GM12878 (cell line): ENCODE data around the gene SLC49A4. TPM values are rescaled to one million over a fixed set of nuclear protein-coding genes. Genes with fewer than 3 reads are reported as not detected.

ENCODE experiments used
- ATAC-seq: fragments of 200-7000 bp; cut with Tn5 transposase; 3 replicates; pipeline ENCODE4 v1.9.1; 2020; ENCODE audit warnings: mild to moderate bottlenecking, moderate library complexity
- BruUV-seq: library from RNA; stranded (reverse); fragments of 400-500 nt; replicated peaks from 2 replicates; lab custom pipeline; 2021; lab: Mats Ljungman, UMichigan
- CTCF ChIA-PET: fragments of 300-600 bp; sonication (Branson Sonifier 250); formaldehyde crosslinking; extraction: SDS; loops from one replicate; lab custom pipeline; 2021; ENCODE audit warnings: inconsistent platforms; lab: Yijun Ruan, JAX
- POLR2A ChIA-PET: fragments of 350-600 bp; formaldehyde crosslinking; extraction: SDS; loops from one replicate; lab custom pipeline; 2021; ENCODE audit warnings: inconsistent platforms; lab: Charles Lee
- RAD21 ChIA-PET: fragments of 300-600 bp; sonication (Branson Sonifier 250); formaldehyde crosslinking; loops from one replicate; lab custom pipeline; 2023; ENCODE audit warnings: antibody characterized with exemption; ENCODE audit not compliant: unreplicated experiment; lab: Charles Lee
- SMC1A ChIA-PET: fragments of 300-600 bp; sonication (Branson Sonifier 250); formaldehyde crosslinking; loops from one replicate; lab custom pipeline; 2023; ENCODE audit not compliant: unreplicated experiment, uncharacterized antibody; lab: Charles Lee
- DNase-seq: peaks from one replicate; pipeline ENCODE4 v3.0.0-alpha.2; 2011; ENCODE audit warnings: low read depth, low spot score
- FAIRE-seq: peaks from 3 replicates; lab custom pipeline; 2011; peaks lifted over from hg19 to GRCh38; lab: Jason Lieb, UNC
- H2AFZ ChIP-seq: 2 replicates; pipeline ENCODE4 v1.6.0; 2011; ENCODE audit warnings: low read depth, low read length, control low read depth; ENCODE audit not compliant: control insufficient read depth
- H3K27ac ChIP-seq: 2 replicates; pipeline ENCODE4 v1.5.1; 2011; ENCODE audit warnings: control low read depth; ENCODE audit not compliant: control insufficient read depth, insufficient read depth
- H3K27me3 ChIP-seq, 2 experiments: replicated peaks in 1 of 2; 2 replicates each; pipeline versions ENCODE4 v1.6.0 to v1.6.1; 2011; ENCODE audit warnings: low read length in 1 of 2; ENCODE audit not compliant: control insufficient read depth in 2 of 2, insufficient read depth in 2 of 2
- H3K36me3 ChIP-seq, 2 experiments: 2 replicates each; pipeline ENCODE4 v1.5.1; 2011; ENCODE audit warnings: low read length in 1 of 2; ENCODE audit not compliant: control insufficient read depth in 2 of 2, insufficient read depth in 2 of 2
- H3K4me1 ChIP-seq: 2 replicates; pipeline ENCODE4 v1.6.1; 2011; ENCODE audit warnings: mild to moderate bottlenecking, low read length, moderate library complexity, mixed read lengths; ENCODE audit not compliant: control insufficient read depth, insufficient read depth
- H3K4me2 ChIP-seq: 2 replicates; pipeline ENCODE4 v1.6.0; 2011; ENCODE audit warnings: control low read depth; ENCODE audit not compliant: control insufficient read depth, insufficient read depth
- H3K4me3 ChIP-seq: fragments of 200-600 bp; sonication (generic); 2 replicates; pipeline ENCODE4 v1.5.1; 2016
- H3K79me2 ChIP-seq: 2 replicates; pipeline ENCODE4 v1.6.0; 2011; ENCODE audit warnings: low read length; ENCODE audit not compliant: control insufficient read depth, insufficient read depth
- H3K9ac ChIP-seq: 2 replicates; pipeline ENCODE4 v1.8.0; 2011; ENCODE audit warnings: low read length, control low read depth, mixed read lengths; ENCODE audit not compliant: control insufficient read depth, insufficient read depth
- H3K9me3 ChIP-seq: replicated peaks from 3 replicates; pipeline ENCODE4 v1.5.1; 2011; ENCODE audit warnings: mild to moderate bottlenecking, low read length; ENCODE audit not compliant: control insufficient read depth, insufficient read depth
- H4K20me1 ChIP-seq: 2 replicates; pipeline ENCODE4 v1.6.0; 2011; ENCODE audit not compliant: control insufficient read depth, insufficient read depth
- BACH1 ChIP-seq: fragments of 450-650 bp; IDR thresholded peaks from 2 replicates; pipeline ENCODE4 v1.6.1; 2017; ENCODE audit warnings: mild to moderate bottlenecking, borderline replicate concordance
- CEBPB ChIP-seq, 2 experiments: fragments of 150-350 bp in 1 of 2; IDR thresholded peaks; 2 replicates each; pipeline ENCODE4 v1.6.1; 2012 to 2014; ENCODE audit warnings: low read depth in 2 of 2, low read length in 2 of 2, borderline replicate concordance in 1 of 2, inconsistent platforms in 1 of 2
- E2F4 ChIP-seq: IDR thresholded peaks from 2 replicates; pipeline ENCODE4 v1.6.1; 2012; ENCODE audit warnings: low read depth, low read length, improper control_type of control experiment
- GABPA ChIP-seq: IDR thresholded peaks from 2 replicates; pipeline ENCODE4 v1.6.1; 2014; ENCODE audit warnings: antibody characterized with exemption, low read depth, mild to moderate bottlenecking, inconsistent platforms
- IKZF1 ChIP-seq: fragments of 450-650 bp; conservative IDR thresholded peaks from 2 replicates; pipeline ENCODE4 v1.6.1; 2017; ENCODE audit warnings: antibody characterized with exemption, mild to moderate bottlenecking
- LARP7 ChIP-seq: fragments of 450-650 bp; IDR thresholded peaks from 2 replicates; pipeline ENCODE4 v1.6.1; 2017; ENCODE audit warnings: mild to moderate bottlenecking
- MEF2A ChIP-seq: IDR thresholded peaks from 2 replicates; pipeline ENCODE4 v1.6.1; 2011; ENCODE audit warnings: low read depth, mild to moderate bottlenecking, low read length, moderate library complexity; ENCODE audit not compliant: insufficient read depth
- NFYB ChIP-seq: IDR thresholded peaks from 2 replicates; pipeline ENCODE4 v1.6.1; 2011; ENCODE audit warnings: low read depth, mild to moderate bottlenecking, low read length, improper control_type of control experiment, moderate library complexity; ENCODE audit not compliant: insufficient read depth
- RCOR1 ChIP-seq: conservative IDR thresholded peaks from 2 replicates; pipeline ENCODE4 v1.6.1; 2012; ENCODE audit warnings: low read depth, low read length, improper control_type of control experiment
- RELA ChIP-seq: fragments of 450-650 bp; IDR thresholded peaks from 2 replicates; pipeline ENCODE4 v1.8.0; 2014; ENCODE audit warnings: borderline replicate concordance; ENCODE audit not compliant: partially characterized antibody
- SPI1 ChIP-seq: IDR thresholded peaks from 2 replicates; pipeline ENCODE4 v1.6.1; 2011; ENCODE audit warnings: low read depth, mild to moderate bottlenecking, low read length, moderate library complexity, borderline replicate concordance; ENCODE audit not compliant: insufficient read depth
- SREBF1 ChIP-seq: IDR thresholded peaks from 2 replicates; pipeline ENCODE4 v1.6.1; 2012; ENCODE audit warnings: mild to moderate bottlenecking, low read length
- SUPT20H ChIP-seq: IDR thresholded peaks from 2 replicates; pipeline ENCODE4 v1.6.1; 2011; ENCODE audit warnings: low read depth, mild to moderate bottlenecking, low read length, moderate library complexity, borderline replicate concordance; ENCODE audit not compliant: control insufficient read depth
- ZSCAN29 ChIP-seq: fragments of 450-650 bp; IDR thresholded peaks from 2 replicates; pipeline ENCODE4 v1.6.1; 2017; ENCODE audit warnings: mild to moderate bottlenecking, moderate library complexity
- WGBS: methylation state at CpG from one replicate; pipeline ENCODE4 v1.1.6; 2016; ENCODE audit warnings: low lambda C conversion rate; ENCODE audit not compliant: insufficient replicate concordance, insufficient coverage; ENCODE audit errors: missing lambda C conversion rate; 5-methylcytosine and 5-hydroxymethylcytosine counted together
- in situ Hi-C: fragments of 300-500 bp; cut with MboI; formaldehyde crosslinking; loops from 9 replicates; pipeline ENCODE4 v1.14.3; 2018; ENCODE audit warnings: mixed read lengths
- intact Hi-C: fragments of 100-400 bp; cut with micrococcal nuclease; formaldehyde crosslinking; loops from one replicate; pipeline ENCODE4 v1.14.2; 2022; ENCODE audit not compliant: unreplicated experiment
- polyA plus RNA-seq, 11 experiments: library from polyadenylated mRNA; depleted of rRNA in 4 of 11; unstranded in 6 of 11; stranded (reverse) in 5 of 11; fragments of >200 nt; fragmentation: Nextera tagmentation in 4 of 11; fragmentation: Illumina TruSeq in 1 of 11; extraction: Ambion mirVana in 4 of 11; extraction: Trizol in 1 of 11; gene quantifications; 1 replicate in 1 of 11; 2 replicates in 10 of 11; pipeline versions ENCODE4 v1.2.1 to v1.2.3, GENCODE V29; 2011 to 2016; ENCODE audit warnings: inconsistent platforms in 2 of 11, missing spikeins in 2 of 11, low read depth in 1 of 11
- total RNA-seq, 4 experiments: library from RNA; depleted of rRNA in 3 of 4; stranded (reverse); fragments of >200 nt in 3 of 4; fragmentation: Illumina TruSeq in 1 of 4; extraction: Trizol in 1 of 4; gene quantifications; 2 replicates each; pipeline versions ENCODE4 v1.2.1 to v1.2.3, GENCODE V29; 2013 to 2021
- TF ChIP-seq, protein P1 (sequence below), 3 experiments: IDR thresholded peaks in 2 of 3; conservative IDR thresholded peaks in 1 of 3; 2 replicates each; pipeline ENCODE4 v1.5.1; 2011; ENCODE audit warnings: low read depth in 3 of 3, low read length in 3 of 3, mild to moderate bottlenecking in 3 of 3, control low read depth in 2 of 3, moderate library complexity in 2 of 3, inconsistent platforms in 1 of 3, mixed read lengths in 1 of 3; ENCODE audit not compliant: control insufficient read depth in 2 of 3, insufficient read depth in 1 of 3; ENCODE audit errors: extremely low read depth in 1 of 3
- TF ChIP-seq, protein P2 (sequence below): fragments of 450-650 bp; IDR thresholded peaks from 2 replicates; pipeline ENCODE4 v1.6.1; 2018; ENCODE audit warnings: mild to moderate bottlenecking, low read depth, moderate library complexity; ENCODE audit not compliant: partially characterized antibody

Gene SLC49A4
- total and polyA plus RNA-seq, 10 of the 15 experiments (the other 5 are each of a cell fraction or from before 2014, with no cell fraction given), result 0.48 to 2.2 (median 1.4) TPM

DNA sequence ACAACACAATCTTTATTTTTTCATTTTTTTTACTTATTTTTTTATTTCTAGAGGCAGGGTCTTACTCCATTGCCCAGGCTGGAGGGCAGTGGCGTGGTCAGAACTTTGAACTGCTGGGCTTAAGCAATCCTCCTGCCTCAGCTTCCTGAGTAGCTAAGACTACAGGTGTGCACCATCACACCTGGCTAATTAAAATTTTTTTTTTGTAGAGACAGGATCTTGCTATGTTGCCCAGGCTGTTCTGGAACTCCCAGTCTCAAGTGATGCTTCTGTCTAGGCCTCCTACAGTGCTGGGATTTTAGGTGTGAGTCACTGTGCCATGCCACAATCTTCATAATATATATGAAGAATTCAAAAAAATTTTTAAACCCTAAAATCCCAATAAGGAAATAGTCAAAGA, 22.0 kb upstream of the SLC49A4 start:
- ATAC-seq (no peak), FAIRE-seq (no peak), DNase-seq (no peak)
- Histone ChIP-seq H3K79me2 (no peaks in the 10 kb centered on the region), H3K4me2 (no peak overlapping the region), H3K4me1 (peaks cover 16% of the 10 kb centered on the region), H3K9me3 (no peaks in the 10 kb centered on the region), H3K27ac (no peak overlapping the region), H3K9ac (no peak overlapping the region), H3K4me3 (no peak overlapping the region), H3K36me3 (no peaks in the 10 kb centered on the region), H2AFZ (no peak overlapping the region), H4K20me1 (no peaks in the 10 kb centered on the region), H3K27me3 (no peaks in the 10 kb centered on the region)
- WGBS, result 100% methylated on average over 1 of the region's 1 CpG
- intact Hi-C loops, result no loop called here
- ChIA-PET RAD21 (interaction anchor here (0.8 to 1.2 kb wide), 3 partner anchors 12 to 18 kb away, joined by 4 to 5 read pairs (median 4); no protein-coding TSS in a partner anchor), SMC1A (interaction anchor here (0.7 to 1.8 kb wide), 7 partner anchors 13 to 265 kb away, joined by 3 to 5 read pairs (median 3); partner anchors contain the start of gene KPNA1), CTCF (interaction anchor here (1.2 to 4.0 kb wide), 3 partner anchors 14 to 19 kb away, joined by 3 to 23 read pairs (median 21); no protein-coding TSS in a partner anchor), POLR2A (interaction anchor here (0.6 to 1.5 kb wide), 2 partner anchors 11 to 12 kb away, joined by 3 read pairs; no protein-coding TSS in a partner anchor)
- in situ Hi-C loops, result no loop called here
- BruUV-seq, result no TSS peak
- TF ChIP-seq CEBPB (IDR thresholded peaks at IDR 0.05; ENCODE audit: borderline replicate concordance in 1 of 2, low read depth in 2 of 2, low read length in 2 of 2), result no peak
- no peak for TF ChIP-seq MEF2A
- TF ChIP-seq ZSCAN29, result no peak
- no peak for TF ChIP-seq BACH1
- no peak for TF ChIP-seq SPI1
- TF ChIP-seq, protein P1, sequence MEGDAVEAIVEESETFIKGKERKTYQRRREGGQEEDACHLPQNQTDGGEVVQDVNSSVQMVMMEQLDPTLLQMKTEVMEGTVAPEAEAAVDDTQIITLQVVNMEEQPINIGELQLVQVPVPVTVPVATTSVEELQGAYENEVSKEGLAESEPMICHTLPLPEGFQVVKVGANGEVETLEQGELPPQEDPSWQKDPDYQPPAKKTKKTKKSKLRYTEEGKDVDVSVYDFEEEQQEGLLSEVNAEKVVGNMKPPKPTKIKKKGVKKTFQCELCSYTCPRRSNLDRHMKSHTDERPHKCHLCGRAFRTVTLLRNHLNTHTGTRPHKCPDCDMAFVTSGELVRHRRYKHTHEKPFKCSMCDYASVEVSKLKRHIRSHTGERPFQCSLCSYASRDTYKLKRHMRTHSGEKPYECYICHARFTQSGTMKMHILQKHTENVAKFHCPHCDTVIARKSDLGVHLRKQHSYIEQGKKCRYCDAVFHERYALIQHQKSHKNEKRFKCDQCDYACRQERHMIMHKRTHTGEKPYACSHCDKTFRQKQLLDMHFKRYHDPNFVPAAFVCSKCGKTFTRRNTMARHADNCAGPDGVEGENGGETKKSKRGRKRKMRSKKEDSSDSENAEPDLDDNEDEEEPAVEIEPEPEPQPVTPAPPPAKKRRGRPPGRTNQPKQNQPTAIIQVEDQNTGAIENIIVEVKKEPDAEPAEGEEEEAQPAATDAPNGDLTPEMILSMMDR (IDR thresholded peaks at IDR 0.05 in 2 of 3, conservative IDR thresholded peaks at IDR 0.05 in 1 of 3; ENCODE audit: control insufficient read depth in 2 of 3, extremely low read depth in 1 of 3, insufficient read depth in 1 of 3, low read depth in 3 of 3, low read length in 3 of 3), result no peak
- TF ChIP-seq E2F4, result no peak
- TF ChIP-seq, protein P2, sequence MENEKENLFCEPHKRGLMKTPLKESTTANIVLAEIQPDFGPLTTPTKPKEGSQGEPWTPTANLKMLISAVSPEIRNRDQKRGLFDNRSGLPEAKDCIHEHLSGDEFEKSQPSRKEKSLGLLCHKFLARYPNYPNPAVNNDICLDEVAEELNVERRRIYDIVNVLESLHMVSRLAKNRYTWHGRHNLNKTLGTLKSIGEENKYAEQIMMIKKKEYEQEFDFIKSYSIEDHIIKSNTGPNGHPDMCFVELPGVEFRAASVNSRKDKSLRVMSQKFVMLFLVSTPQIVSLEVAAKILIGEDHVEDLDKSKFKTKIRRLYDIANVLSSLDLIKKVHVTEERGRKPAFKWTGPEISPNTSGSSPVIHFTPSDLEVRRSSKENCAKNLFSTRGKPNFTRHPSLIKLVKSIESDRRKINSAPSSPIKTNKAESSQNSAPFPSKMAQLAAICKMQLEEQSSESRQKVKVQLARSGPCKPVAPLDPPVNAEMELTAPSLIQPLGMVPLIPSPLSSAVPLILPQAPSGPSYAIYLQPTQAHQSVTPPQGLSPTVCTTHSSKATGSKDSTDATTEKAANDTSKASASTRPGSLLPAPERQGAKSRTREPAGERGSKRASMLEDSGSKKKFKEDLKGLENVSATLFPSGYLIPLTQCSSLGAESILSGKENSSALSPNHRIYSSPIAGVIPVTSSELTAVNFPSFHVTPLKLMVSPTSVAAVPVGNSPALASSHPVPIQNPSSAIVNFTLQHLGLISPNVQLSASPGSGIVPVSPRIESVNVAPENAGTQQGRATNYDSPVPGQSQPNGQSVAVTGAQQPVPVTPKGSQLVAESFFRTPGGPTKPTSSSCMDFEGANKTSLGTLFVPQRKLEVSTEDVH, result no peak
- TF ChIP-seq NFYB, result no peak
- no peak for TF ChIP-seq SREBF1
- no peak for TF ChIP-seq RCOR1
- TF ChIP-seq IKZF1, result no peak
- no peak for TF ChIP-seq LARP7
- TF ChIP-seq GABPA, result no peak
- no peak for TF ChIP-seq RELA
- no peak for TF ChIP-seq SUPT20H
